Panc1 (cell line): ENCODE data around the gene RNF135. TPM values are rescaled to one million over a fixed set of nuclear protein-coding genes. Genes with fewer than 3 reads are reported as not detected.
"Not testable (repeated sequence)": the region's sequence is repeated elsewhere in the genome, so short reads cannot be mapped to it uniquely, and the experiment has no call there.

ENCODE experiments used
- ATAC-seq: fragments of 200-7000 bp; cut with Tn5 transposase; 2 replicates; pipeline ENCODE4 v1.9.1; 2020; ENCODE audit warnings: mild to moderate bottlenecking, moderate library complexity
- BruUV-seq: library from RNA; stranded (reverse); fragments of 400-500 nt; replicated peaks from 2 replicates; lab custom pipeline; 2021; lab: Mats Ljungman, UMichigan
- CTCF ChIA-PET: fragments of 300-600 bp; sonication (Branson Sonifier 250); formaldehyde crosslinking; loops from one replicate; lab custom pipeline; 2022; ENCODE audit warnings: antibody characterized with exemption; lab: Charles Lee
- POLR2A ChIA-PET: fragments of 300-600 bp; sonication (Branson Sonifier 250); formaldehyde crosslinking; loops from one replicate; lab custom pipeline; 2022; ENCODE audit warnings: antibody characterized with exemption; lab: Charles Lee
- DNase-seq: peaks from one replicate; pipeline ENCODE4 v3.0.0-alpha.2; 2010; ENCODE audit warnings: low read depth, low spot score
- H3K27ac ChIP-seq: 2 replicates; pipeline ENCODE4 v1.5.1; 2011; ENCODE audit warnings: mild to moderate bottlenecking, low read length, inconsistent platforms
- H3K27me3 ChIP-seq: fragments of 200-500 bp; sonication (Bioruptor generic); 2 replicates; pipeline ENCODE4 v1.6.0; 2014; ENCODE audit warnings: low read length, inconsistent platforms; ENCODE audit not compliant: control insufficient read depth, insufficient read depth
- H3K36me3 ChIP-seq: fragments of 200-500 bp; sonication (Bioruptor generic); 2 replicates; pipeline ENCODE4 v1.5.1; 2014; ENCODE audit warnings: inconsistent platforms, mild to moderate bottlenecking, low read length, moderate library complexity; ENCODE audit not compliant: control insufficient read depth, insufficient read depth
- H3K4me1 ChIP-seq: 2 replicates; pipeline ENCODE4 v1.5.1; 2011; ENCODE audit warnings: inconsistent platforms, mild to moderate bottlenecking, low read length, moderate library complexity; ENCODE audit not compliant: control insufficient read depth, insufficient read depth
- H3K4me3 ChIP-seq, 2 experiments: 2 replicates each; pipeline ENCODE4 v1.5.1; 2011 to 2012; ENCODE audit warnings: low read depth in 2 of 2, low read length in 2 of 2, mild to moderate bottlenecking in 2 of 2, inconsistent platforms in 1 of 2, moderate library complexity in 1 of 2
- H3K9me3 ChIP-seq: fragments of 200-500 bp; sonication (Bioruptor generic); 2 replicates; pipeline ENCODE4 v1.5.1; 2014; ENCODE audit warnings: low read depth, mild to moderate bottlenecking, inconsistent platforms, low read length, moderate library complexity; ENCODE audit not compliant: control insufficient read depth, insufficient read depth
- CTCF ChIP-seq: fragments of 450-650 bp; IDR thresholded peaks from 2 replicates; pipeline ENCODE4 v1.5.1; 2017; ENCODE audit warnings: mild to moderate bottlenecking
- POLR2AphosphoS5 ChIP-seq: IDR thresholded peaks from 2 replicates; pipeline ENCODE4 v1.6.1; 2012; ENCODE audit warnings: mild to moderate bottlenecking, low read depth, low read length, moderate library complexity
- REST ChIP-seq, 2 experiments: IDR thresholded peaks; 2 replicates each; pipeline ENCODE4 v1.6.1; 2011 to 2012; ENCODE audit warnings: low read depth in 2 of 2, control low read depth in 1 of 2, low read length in 1 of 2, mild to moderate bottlenecking in 1 of 2, moderate library complexity in 1 of 2; ENCODE audit not compliant: insufficient read depth in 1 of 2
- SIN3A ChIP-seq: IDR thresholded peaks from 2 replicates; pipeline ENCODE4 v1.6.1; 2012; ENCODE audit warnings: low read depth, mild to moderate bottlenecking, low read length, moderate library complexity, borderline replicate concordance; ENCODE audit not compliant: insufficient read depth
- TCF7L2 ChIP-seq: IDR thresholded peaks from 2 replicates; pipeline ENCODE4 v1.6.1; 2011; ENCODE audit warnings: mild to moderate bottlenecking, low read depth, low read length, inconsistent platforms
- in situ Hi-C: cut with HindIII; loops from 2 replicates; pipeline ENCODE4 v1.10.0; 2016; ENCODE audit warnings: low sequenced_read_pairs, low pct_unique_long_range_greater_than_20kb
- intact Hi-C: fragments of 100-400 bp; cut with micrococcal nuclease; formaldehyde crosslinking; loops from one replicate; pipeline ENCODE4 v1.10.0; 2022; ENCODE audit not compliant: unreplicated experiment
- total RNA-seq: library from RNA; stranded (reverse); gene quantifications from one replicate; pipeline ENCODE4 v1.2.1, GENCODE V29; 2021; ENCODE audit not compliant: unreplicated experiment

RNF135 gene
- total RNA-seq, 1 experiment from 2014 or later: 41.8 TPM

- H3K4me1 ChIP-seq, H3K36me3 ChIP-seq, POLR2A ChIA-PET, H3K27me3 ChIP-seq, intact Hi-C loops, in situ Hi-C loops, DNase-seq, ATAC-seq, BruUV-seq, H3K9me3 ChIP-seq, H3K27ac ChIP-seq, H3K4me3 ChIP-seq: not testable (repeated sequence)
- CTCF ChIA-PET: interaction anchor here (0.6 kb wide), 1 partner anchor 42 kb away, joined by 3 read pairs; no protein-coding TSS in a partner anchor
These were observed 41.0 kb upstream of the RNF135 start for GRCh38 chr17:30929861-30930260.

- in situ Hi-C loops: no loop called here
- 0 out of 2 replicates have a peak, but pooled peaks have one; percentile 7 for ATAC-seq
- intact Hi-C loops: no loop called here
- H3K36me3 ChIP-seq: no peaks in the 10 kb centered on the region
- DNase-seq: no peak
- POLR2A ChIA-PET: no interaction called here
- no peaks in the 10 kb centered on the region for H3K9me3 ChIP-seq
- H3K4me3 ChIP-seq: no peak overlapping the region
- BruUV-seq: no TSS peak
- CTCF ChIA-PET: interaction anchor here (0.6 kb wide), 1 partner anchor 70 kb away, joined by 4 read pairs; no protein-coding TSS in a partner anchor
- H3K4me1 ChIP-seq: no peaks in the 10 kb centered on the region
- H3K27me3 ChIP-seq: no peaks in the 10 kb centered on the region
- no peak overlapping the region for H3K27ac ChIP-seq
- TF ChIP-seq REST (IDR thresholded peaks at IDR 0.05; ENCODE audit: insufficient read depth in 1 of 2, low read depth in 2 of 2, low read length in 1 of 2): no peak
These were observed 40.3 kb upstream of the RNF135 start for GRCh38 chr17:30930495-30930894.

GRCh38 chr17:30931582-30931981, 39.3 kb upstream of the RNF135 start:
- H3K36me3 ChIP-seq, ATAC-seq, intact Hi-C loops, H3K4me1 ChIP-seq, H3K27me3 ChIP-seq, CTCF ChIA-PET, BruUV-seq, DNase-seq, in situ Hi-C loops, H3K27ac ChIP-seq, H3K9me3 ChIP-seq, H3K4me3 ChIP-seq: not testable (repeated sequence)
- POLR2A ChIA-PET: interaction anchor here (0.7 kb wide), 1 partner anchor 513 kb away, joined by 6 read pairs; no protein-coding TSS in a partner anchor

- TF ChIP-seq CTCF: no peak
- TF ChIP-seq TCF7L2: no peak
- TF ChIP-seq REST (IDR thresholded peaks at IDR 0.05; ENCODE audit: insufficient read depth in 1 of 2, low read depth in 2 of 2, low read length in 1 of 2): no peak
- no peak for TF ChIP-seq SIN3A
- TF ChIP-seq POLR2AphosphoS5: no peak
- Histone ChIP-seq H3K36me3 (no peaks in the 10 kb centered on the region), H3K9me3 (no peaks in the 10 kb centered on the region), H3K4me1 (no peaks in the 10 kb centered on the region), H3K27ac (no peak overlapping the region), H3K27me3 (no peaks in the 10 kb centered on the region), H3K4me3 (no peak overlapping the region)
- DNase-seq (no peak), ATAC-seq (no peak)
- POLR2A ChIA-PET: interaction anchor here (0.6 kb wide), 1 partner anchor 517 kb away, joined by 4 read pairs; no protein-coding TSS in a partner anchor
- CTCF ChIA-PET: no interaction called here
- BruUV-seq: no TSS peak
- in situ Hi-C loops: no loop called here
- intact Hi-C loops: no loop called here
These were observed 36.9 kb upstream of the RNF135 start for GRCh38 chr17:30933966-30934365.
